Calu3 (cell line): ENCODE measurements around the gene PBX1. TPM values are rescaled to one million over a fixed set of nuclear protein-coding genes. Genes with fewer than 3 reads are reported as not detected.
"Not testable (repeated sequence)": the region's sequence is repeated elsewhere in the genome, so short reads cannot be mapped to it uniquely, and the experiment has no call there.

ENCODE experiments used
- BruUV-seq: library from RNA; stranded (reverse); fragments of 400-500 nt; replicated peaks from 2 replicates; lab custom pipeline; 2021; lab: Mats Ljungman, UMichigan
- CTCF ChIA-PET: fragments of 300-600 bp; sonication (Branson Sonifier 250); formaldehyde crosslinking; loops from one replicate; lab custom pipeline; 2022; ENCODE audit warnings: antibody characterized with exemption; lab: Charles Lee
- DNase-seq: peaks from one replicate; pipeline ENCODE4 v3.0.0; 2022
- H3K27ac Mint-ChIP-seq: one replicate; pipeline ENCODE4 v1.8.0; 2022; ENCODE audit warnings: mixed read lengths; ENCODE audit not compliant: unreplicated experiment
- H3K27me3 Mint-ChIP-seq: one replicate; pipeline ENCODE4 v1.8.0; 2022; ENCODE audit warnings: mixed read lengths; ENCODE audit not compliant: unreplicated experiment
- H3K36me3 Mint-ChIP-seq: one replicate; pipeline ENCODE4 v1.8.0; 2022; ENCODE audit warnings: mild to moderate bottlenecking, moderate library complexity, mixed read lengths; ENCODE audit not compliant: insufficient read depth, unreplicated experiment
- H3K4me1 Mint-ChIP-seq: one replicate; pipeline ENCODE4 v1.8.0; 2022; ENCODE audit warnings: mild to moderate bottlenecking, low read depth, mixed read lengths; ENCODE audit not compliant: unreplicated experiment
- H3K4me3 Mint-ChIP-seq: one replicate; pipeline ENCODE4 v1.8.0; 2022; ENCODE audit warnings: mild to moderate bottlenecking, low read depth, moderate library complexity, mixed read lengths; ENCODE audit not compliant: unreplicated experiment
- H3K9me3 Mint-ChIP-seq: one replicate; pipeline ENCODE4 v1.8.0; 2022; ENCODE audit warnings: low read depth, mixed read lengths; ENCODE audit not compliant: unreplicated experiment
- intact Hi-C: fragments of 100-400 bp; cut with micrococcal nuclease; formaldehyde crosslinking; loops from one replicate; pipeline ENCODE4 v1.10.0; 2022; ENCODE audit not compliant: unreplicated experiment
- total RNA-seq: library from RNA; stranded (reverse); gene quantifications from 2 replicates; pipeline ENCODE4 v1.2.3, GENCODE V29; 2022
- TF ChIP-seq, protein P1 (sequence below): fragments of 200-600 bp; IDR thresholded peaks from one replicate; pipeline ENCODE4 v1.8.0; 2022; ENCODE audit warnings: antibody characterized with exemption; ENCODE audit not compliant: unreplicated experiment

Gene PBX1
- total RNA-seq, 1 experiment from 2014 or later, result 22.5 TPM

GRCh38 chr1:164524810-164525209 is 34.2 kb upstream of the PBX1 start:
- BruUV-seq, result no TSS peak
- no peak overlapping the region for H3K27ac Mint-ChIP-seq
- H3K9me3 Mint-ChIP-seq, result peaks cover 9% of the 10 kb centered on the region
- CTCF ChIA-PET, result no interaction called here
- H3K4me1 Mint-ChIP-seq, result no peaks in the 10 kb centered on the region
- H3K36me3 Mint-ChIP-seq, result no peaks in the 10 kb centered on the region
- no peak for DNase-seq
- intact Hi-C loops, result no loop called here
- TF ChIP-seq, protein P1, sequence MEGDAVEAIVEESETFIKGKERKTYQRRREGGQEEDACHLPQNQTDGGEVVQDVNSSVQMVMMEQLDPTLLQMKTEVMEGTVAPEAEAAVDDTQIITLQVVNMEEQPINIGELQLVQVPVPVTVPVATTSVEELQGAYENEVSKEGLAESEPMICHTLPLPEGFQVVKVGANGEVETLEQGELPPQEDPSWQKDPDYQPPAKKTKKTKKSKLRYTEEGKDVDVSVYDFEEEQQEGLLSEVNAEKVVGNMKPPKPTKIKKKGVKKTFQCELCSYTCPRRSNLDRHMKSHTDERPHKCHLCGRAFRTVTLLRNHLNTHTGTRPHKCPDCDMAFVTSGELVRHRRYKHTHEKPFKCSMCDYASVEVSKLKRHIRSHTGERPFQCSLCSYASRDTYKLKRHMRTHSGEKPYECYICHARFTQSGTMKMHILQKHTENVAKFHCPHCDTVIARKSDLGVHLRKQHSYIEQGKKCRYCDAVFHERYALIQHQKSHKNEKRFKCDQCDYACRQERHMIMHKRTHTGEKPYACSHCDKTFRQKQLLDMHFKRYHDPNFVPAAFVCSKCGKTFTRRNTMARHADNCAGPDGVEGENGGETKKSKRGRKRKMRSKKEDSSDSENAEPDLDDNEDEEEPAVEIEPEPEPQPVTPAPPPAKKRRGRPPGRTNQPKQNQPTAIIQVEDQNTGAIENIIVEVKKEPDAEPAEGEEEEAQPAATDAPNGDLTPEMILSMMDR, result no peak
- no peaks in the 10 kb centered on the region for H3K27me3 Mint-ChIP-seq
- H3K4me3 Mint-ChIP-seq, result no peak overlapping the region

DNA sequence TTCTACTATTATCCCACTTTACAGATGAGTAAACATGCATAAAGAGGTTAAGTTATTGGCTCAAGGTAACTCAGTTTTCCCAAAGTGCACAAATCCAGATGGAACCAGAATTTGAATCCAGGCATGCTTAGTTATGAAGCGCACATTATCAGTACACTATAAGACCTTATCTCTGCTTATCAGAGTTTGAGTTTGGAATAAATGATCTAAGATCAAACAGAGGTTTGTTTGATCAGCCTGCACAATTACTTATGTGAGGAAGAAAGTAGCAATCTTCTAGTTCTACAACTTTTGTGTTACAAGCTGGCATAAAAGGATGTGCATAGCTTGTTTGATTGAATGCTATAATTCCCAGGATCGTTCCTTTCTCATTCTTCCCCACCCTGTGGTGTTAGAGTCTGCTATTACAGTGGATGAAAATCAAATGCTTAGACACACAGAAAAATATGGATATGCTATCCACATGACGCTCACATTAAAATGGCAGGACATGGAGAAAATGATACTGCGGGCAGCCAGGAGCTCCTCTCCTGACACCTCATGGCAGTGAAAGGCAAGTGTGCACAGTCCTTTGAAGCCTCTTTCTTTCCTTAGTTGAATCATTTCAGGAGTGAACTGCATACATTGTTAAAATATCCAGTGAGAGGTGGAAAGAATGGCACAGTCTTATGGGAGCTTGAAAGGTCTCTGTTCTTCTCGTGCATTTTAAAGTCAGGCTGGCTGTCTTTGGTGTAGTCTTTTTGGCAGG is 23.9 kb upstream of the PBX1 start:
- H3K4me3 Mint-ChIP-seq, result no peak overlapping the region
- TF ChIP-seq, protein P1, result no peak
- H3K9me3 Mint-ChIP-seq, result no peaks in the 10 kb centered on the region
- no TSS peak for BruUV-seq
- H3K27ac Mint-ChIP-seq, result no peak overlapping the region
- H3K36me3 Mint-ChIP-seq, result no peaks in the 10 kb centered on the region
- no peak for DNase-seq
- CTCF ChIA-PET, result interaction anchor here (0.6 kb wide), 1 partner anchor 1206 kb away, joined by 3 read pairs; no protein-coding TSS in a partner anchor
- intact Hi-C loops, result no loop called here
- H3K4me1 Mint-ChIP-seq, result no peaks in the 10 kb centered on the region
- no peaks in the 10 kb centered on the region for H3K27me3 Mint-ChIP-seq

DNA sequence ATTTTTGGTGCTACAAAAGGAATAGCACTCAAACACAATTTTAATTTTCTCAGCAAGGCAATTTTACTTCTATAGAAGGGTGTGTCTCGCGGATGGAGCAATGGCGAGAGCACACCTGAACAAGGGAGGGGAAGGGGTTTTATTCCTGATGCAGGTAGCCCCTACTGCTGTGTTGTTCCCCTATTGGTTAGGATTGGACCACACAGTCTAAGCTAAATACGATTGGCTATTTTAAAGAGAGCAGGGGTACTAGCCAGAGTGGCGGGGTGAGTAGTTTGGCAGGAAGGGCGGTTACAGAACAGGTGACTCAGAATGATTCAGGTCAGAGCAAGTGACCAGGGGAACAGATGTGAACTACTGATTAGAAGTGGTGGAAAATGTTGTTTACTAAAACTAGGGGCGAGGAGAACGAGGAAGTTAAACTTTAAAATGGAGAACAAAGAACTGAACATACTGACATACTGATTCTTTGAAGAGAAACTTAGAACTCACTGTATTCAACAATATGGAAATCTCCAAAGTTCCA is 6.5 kb upstream of the PBX1 start:
- CTCF ChIA-PET, BruUV-seq, H3K27ac Mint-ChIP-seq, DNase-seq, H3K36me3 Mint-ChIP-seq, H3K4me3 Mint-ChIP-seq, intact Hi-C loops, H3K27me3 Mint-ChIP-seq: not testable (repeated sequence)
- peaks cover 13% of the 10 kb centered on the region for H3K9me3 Mint-ChIP-seq
- peaks cover 21% of the 10 kb centered on the region for H3K4me1 Mint-ChIP-seq

DNA sequence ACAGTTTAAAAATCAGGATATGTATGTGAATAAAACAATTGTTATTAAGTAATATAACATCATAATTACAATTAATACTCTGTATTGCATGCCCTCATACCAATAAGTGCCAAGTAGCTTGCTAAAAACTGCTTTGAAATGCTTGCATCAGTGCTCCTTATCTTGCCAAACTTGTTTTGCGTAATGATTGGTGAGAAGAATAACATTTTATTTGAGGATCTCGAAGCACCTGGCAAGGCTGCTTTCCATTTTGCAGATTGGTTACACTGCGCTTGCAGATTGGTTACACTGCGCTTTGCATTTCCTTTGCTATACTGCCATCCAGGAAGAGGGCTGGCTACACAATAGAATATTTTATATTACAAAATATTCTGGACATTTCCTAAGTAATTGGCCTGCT is 1.7 kb upstream of the PBX1 start:
- Mint-ChIP-seq H3K4me1 (peaks cover 25% of the 10 kb centered on the region), H3K9me3 (peaks cover 7% of the 10 kb centered on the region), H3K27me3 (no peaks in the 10 kb centered on the region), H3K27ac (peak overlapping the region; percentile 74), H3K4me3 (no peak overlapping the region), H3K36me3 (peaks cover 27% of the 10 kb centered on the region)
- BruUV-seq, result no TSS peak
- intact Hi-C loops, result loop anchor here (5.0 kb wide), 2 partner anchors 105 to 215 kb away; no protein-coding TSS in a partner anchor
- peak; percentile 14 for DNase-seq
- TF ChIP-seq, protein P1, result no peak
- CTCF ChIA-PET, result interaction anchor here (1.3 to 1.6 kb wide), 2 partner anchors 11 to 45 kb away, joined by 3 to 6 read pairs; no protein-coding TSS in a partner anchor
